ENCODE results near the gene MKX.

MKX gene

DNA sequence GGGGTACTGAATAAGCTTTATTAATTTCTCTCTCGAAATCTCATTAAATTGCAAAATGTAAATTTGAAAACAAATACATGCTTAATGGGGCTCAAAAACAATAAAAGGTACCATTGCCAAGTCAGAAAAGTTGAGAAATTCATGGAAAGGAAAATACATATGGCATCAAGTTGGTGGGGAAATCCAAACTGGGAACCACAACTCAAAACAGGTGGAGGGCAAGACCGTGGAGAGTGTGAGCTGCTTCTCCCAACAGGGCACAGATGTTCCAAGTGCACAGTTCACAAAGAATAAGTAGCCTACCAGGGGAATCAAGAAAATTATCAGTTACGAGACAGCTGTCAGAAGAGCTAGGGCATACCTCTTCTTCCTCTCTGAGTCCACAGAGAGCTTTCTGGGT lies 26.6 kb downstream of the MKX start:
- no peaks in the 10 kb centered on the region for H3K4me1 Mint-ChIP-seq (ENCODE audit: low read depth)

DNA sequence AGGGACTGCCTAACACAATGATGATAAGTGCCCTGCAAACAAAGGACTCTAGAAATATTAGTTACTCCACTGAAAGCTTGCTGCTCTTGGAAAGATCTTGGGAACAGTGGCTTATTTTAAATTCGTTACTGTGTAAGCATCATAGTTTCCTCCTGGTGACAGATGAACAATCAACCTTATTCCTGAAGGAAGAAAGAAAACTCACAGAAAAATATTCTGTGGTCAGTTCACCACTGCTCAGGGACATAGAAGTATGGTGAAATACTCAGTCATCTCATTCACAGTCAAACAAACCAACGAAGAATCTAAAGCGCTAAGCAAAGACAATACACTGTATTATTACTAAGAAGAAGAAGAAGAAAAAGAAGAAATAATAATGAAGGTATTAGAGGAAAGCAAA lies 27.8 kb downstream of the MKX start:
- no peaks in the 10 kb centered on the region for H3K9me3 Mint-ChIP-seq
- no peaks in the 10 kb centered on the region for H3K36me3 Mint-ChIP-seq (ENCODE audit: low read depth)
- no peaks in the 10 kb centered on the region for H3K4me1 Mint-ChIP-seq (ENCODE audit: low read depth)
- no peak overlapping the region for H3K27ac Mint-ChIP-seq
- H3K4me3 Mint-ChIP-seq: no peak overlapping the region
- DNase-seq: no peak
- peaks cover 58% of the 10 kb centered on the region for H3K27me3 Mint-ChIP-seq

More for the DNA sequence above, 26.6 kb downstream of the MKX start:
- Mint-ChIP-seq H3K4me3 (no peak overlapping the region), H3K36me3 (ENCODE audit: low read depth) (no peaks in the 10 kb centered on the region), H3K27ac (no peak overlapping the region), H3K27me3 (peaks cover 60% of the 10 kb centered on the region), H3K9me3 (no peaks in the 10 kb centered on the region)
- no peak for DNase-seq

DNA sequence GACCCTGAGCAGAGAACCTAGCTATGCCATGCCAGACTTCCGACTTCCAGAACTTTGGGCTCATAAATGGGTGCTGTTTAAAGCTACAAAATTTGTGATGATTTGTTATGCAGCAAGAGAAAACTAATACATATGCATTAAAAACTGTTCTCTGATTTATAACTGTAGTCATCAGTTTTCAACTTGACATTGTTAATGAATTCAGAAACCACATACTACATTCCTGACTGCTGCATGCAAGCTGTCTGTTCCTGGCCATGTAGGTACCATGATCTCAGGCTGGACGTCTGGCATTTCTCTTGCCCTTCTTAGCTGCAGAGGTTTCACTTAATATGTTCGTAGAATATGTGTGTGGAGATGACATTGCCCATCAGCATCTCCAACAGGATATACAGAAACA lies 28.4 kb downstream of the MKX start:
- Mint-ChIP-seq H3K27me3 (peaks cover 61% of the 10 kb centered on the region), H3K4me3 (no peak overlapping the region), H3K27ac (no peak overlapping the region), H3K4me1 (ENCODE audit: low read depth) (no peaks in the 10 kb centered on the region), H3K9me3 (no peaks in the 10 kb centered on the region), H3K36me3 (ENCODE audit: low read depth) (no peaks in the 10 kb centered on the region)
- DNase-seq: no peak

DNA sequence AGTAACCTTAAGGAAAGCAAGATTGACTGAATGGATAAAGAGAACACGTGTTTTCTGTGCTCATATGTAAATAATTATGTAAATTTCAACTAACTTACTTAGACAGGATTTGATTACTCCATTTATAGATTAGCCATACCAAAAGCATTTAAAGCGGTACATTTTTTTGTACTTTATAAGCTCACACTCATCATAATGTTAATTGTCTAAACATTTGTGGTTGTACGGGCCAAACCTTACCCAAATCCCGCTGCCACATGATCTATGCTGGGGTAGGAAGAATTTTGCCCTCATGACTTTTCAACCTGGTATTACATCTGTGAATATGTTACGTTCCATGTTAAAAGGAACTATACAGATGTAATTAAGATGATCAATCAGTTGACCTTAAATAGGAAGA lies 29.1 kb downstream of the MKX start:
- H3K9me3 Mint-ChIP-seq: no peaks in the 10 kb centered on the region
- H3K4me1 Mint-ChIP-seq (ENCODE audit: low read depth): no peaks in the 10 kb centered on the region

DNA sequence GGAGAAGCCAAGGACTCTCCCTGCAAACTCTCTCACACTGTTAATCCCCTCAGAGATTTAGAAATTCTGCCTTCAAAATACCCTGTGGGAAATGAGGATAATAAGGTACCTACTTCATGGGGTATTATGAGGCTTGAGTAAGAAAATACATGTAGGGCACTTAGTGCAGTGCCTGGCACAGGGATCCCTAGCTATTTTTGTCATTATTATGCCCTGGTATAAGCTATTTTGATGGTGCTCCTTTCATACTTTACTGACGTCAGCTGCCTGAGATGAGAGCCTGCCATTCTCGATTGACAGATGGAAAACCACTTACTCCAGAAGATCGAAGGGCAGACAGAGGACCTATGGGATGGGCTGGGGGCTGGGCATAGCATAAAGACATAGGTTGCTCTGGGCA lies 30.1 kb downstream of the MKX start:
- no peaks in the 10 kb centered on the region for H3K4me1 Mint-ChIP-seq (ENCODE audit: low read depth)
- no peaks in the 10 kb centered on the region for H3K9me3 Mint-ChIP-seq
- no peak overlapping the region for H3K4me3 Mint-ChIP-seq
- H3K36me3 Mint-ChIP-seq (ENCODE audit: low read depth): no peaks in the 10 kb centered on the region
- peaks cover 51% of the 10 kb centered on the region for H3K27me3 Mint-ChIP-seq
- no peak overlapping the region for H3K27ac Mint-ChIP-seq
- no peak for DNase-seq

More for the DNA sequence above, 29.1 kb downstream of the MKX start:
- H3K4me3 Mint-ChIP-seq: no peak overlapping the region
- peaks cover 60% of the 10 kb centered on the region for H3K27me3 Mint-ChIP-seq
- no peak for DNase-seq
- no peak overlapping the region for H3K27ac Mint-ChIP-seq
- H3K36me3 Mint-ChIP-seq (ENCODE audit: low read depth): no peaks in the 10 kb centered on the region

DNA sequence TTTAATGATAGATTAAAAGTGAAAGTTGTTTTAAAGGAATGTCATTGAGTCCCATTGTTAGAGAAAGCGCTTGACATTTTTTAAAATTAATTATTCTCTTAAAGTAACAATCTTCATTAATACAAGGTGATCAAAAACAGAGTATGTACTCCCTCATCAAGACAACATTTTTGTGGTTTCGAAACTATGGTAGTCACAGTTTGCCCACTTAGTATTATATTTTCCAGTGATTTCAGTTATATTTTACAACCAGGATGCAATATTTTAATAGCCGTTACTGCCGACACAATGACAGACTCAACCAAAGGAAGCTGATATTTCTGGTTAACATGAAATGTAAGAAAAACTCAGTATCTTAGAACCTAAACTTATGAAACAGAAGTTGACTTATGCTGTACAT lies 31.3 kb downstream of the MKX start:
- peaks cover 46% of the 10 kb centered on the region for H3K27me3 Mint-ChIP-seq
- H3K36me3 Mint-ChIP-seq (ENCODE audit: low read depth): no peaks in the 10 kb centered on the region
- no peak for DNase-seq
- no peaks in the 10 kb centered on the region for H3K9me3 Mint-ChIP-seq
- H3K4me1 Mint-ChIP-seq (ENCODE audit: low read depth): peaks cover under 1% of the 10 kb centered on the region
- no peak overlapping the region for H3K4me3 Mint-ChIP-seq
- no peak overlapping the region for H3K27ac Mint-ChIP-seq

DNA sequence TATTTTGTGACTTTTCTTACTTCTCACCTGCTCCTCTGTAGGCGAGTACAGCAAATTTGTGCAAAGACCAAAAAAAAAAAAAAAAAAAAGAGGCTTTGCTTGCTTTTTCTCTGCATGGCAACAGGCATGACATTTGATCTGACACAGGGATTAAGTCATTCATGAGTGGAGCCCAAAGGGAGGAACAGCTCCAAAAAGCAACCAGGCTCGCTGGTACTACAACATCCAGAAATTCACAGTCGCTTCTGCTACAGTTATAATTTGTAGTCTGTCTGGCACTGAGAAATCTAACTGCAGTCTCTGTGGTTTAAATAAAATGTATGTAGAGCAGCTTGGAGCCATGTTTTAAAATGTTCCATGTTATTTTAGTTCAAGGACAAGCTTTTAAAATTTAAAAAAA lies 31.7 kb downstream of the MKX start:
- no peak overlapping the region for H3K27ac Mint-ChIP-seq
- no peaks in the 10 kb centered on the region for H3K36me3 Mint-ChIP-seq (ENCODE audit: low read depth)
- peaks cover 2% of the 10 kb centered on the region for H3K4me1 Mint-ChIP-seq (ENCODE audit: low read depth)
- no peak overlapping the region for H3K4me3 Mint-ChIP-seq
- peaks cover 42% of the 10 kb centered on the region for H3K27me3 Mint-ChIP-seq
- H3K9me3 Mint-ChIP-seq: no peaks in the 10 kb centered on the region
- no peak for DNase-seq

DNA sequence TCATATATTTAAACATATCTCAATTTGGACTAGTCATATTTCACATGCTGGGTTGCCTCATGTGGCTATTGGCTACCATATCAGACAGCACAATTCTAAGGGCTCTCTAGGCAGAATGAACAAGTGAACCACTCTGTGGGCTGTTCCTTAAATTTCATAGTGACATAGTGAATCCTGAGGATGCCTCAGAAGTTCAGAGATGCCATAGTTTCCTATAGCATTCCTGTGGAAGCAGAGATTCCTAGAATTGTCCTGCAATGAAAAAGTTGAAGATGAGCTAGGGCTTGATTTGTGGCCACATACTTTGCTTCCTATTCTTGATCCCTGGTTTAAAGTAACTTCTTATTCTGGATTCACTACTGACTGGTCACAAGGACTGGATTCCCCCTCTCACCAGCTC lies 35.6 kb downstream of the MKX start:
- DNase-seq: no peak
- Mint-ChIP-seq H3K27me3 (peaks cover 13% of the 10 kb centered on the region), H3K4me3 (no peak overlapping the region), H3K36me3 (ENCODE audit: low read depth) (no peaks in the 10 kb centered on the region), H3K4me1 (ENCODE audit: low read depth) (peaks cover 2% of the 10 kb centered on the region), H3K9me3 (no peaks in the 10 kb centered on the region), H3K27ac (no peak overlapping the region)

DNA sequence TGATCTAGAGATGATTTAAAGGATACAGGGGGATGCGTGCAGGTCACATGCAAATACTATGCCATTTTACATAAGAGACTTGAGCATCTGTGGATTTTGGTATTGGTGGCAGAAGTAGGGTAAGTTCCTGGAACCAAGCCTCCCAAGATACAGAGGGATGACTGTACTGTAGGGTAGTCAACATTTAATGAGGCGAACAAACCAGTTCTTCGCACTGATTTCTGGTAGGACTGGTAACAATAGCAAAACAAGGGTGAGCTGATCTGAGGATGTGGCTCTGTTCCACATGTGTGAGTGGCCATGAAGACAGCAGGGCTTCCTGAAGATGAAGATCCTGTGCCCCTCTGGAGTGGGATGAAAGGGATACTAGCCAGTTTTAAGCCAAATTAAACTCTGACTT lies 36.3 kb downstream of the MKX start:
- Mint-ChIP-seq H3K4me3 (no peak overlapping the region), H3K27ac (no peak overlapping the region), H3K36me3 (ENCODE audit: low read depth) (no peaks in the 10 kb centered on the region), H3K4me1 (ENCODE audit: low read depth) (peaks cover 2% of the 10 kb centered on the region), H3K9me3 (no peaks in the 10 kb centered on the region), H3K27me3 (peaks cover 8% of the 10 kb centered on the region)
- DNase-seq: no peak

DNA sequence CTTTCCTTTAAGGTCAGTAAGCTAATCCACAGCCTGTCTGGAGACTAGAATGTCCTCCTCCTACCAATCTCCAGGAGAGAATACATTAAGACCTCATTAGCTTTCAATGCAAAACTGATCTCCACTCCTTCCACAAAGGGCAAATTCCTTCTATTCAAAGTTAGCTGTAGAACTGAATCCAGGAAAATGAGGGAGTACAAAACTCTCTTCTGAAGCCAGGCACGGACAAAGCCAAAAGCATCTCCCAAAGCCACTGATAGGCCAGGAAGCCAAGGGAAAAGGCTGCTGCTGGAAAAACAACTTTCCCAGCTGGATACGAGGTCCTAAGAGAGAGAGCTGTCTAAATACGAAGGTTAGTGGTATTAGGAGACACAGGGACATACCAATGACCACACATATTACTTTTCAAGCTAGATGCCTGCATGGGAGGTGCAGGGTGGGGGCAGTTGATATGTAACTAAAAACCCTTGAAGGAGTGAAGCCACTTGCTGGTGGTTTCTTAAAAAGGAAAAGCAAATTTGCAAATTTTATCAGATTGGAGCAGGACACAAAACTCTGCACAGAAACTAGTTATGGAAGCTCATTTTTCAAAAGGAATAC lies 43.6 kb downstream of the MKX start:
- no peak for DNase-seq
- Mint-ChIP-seq H3K4me3 (no peak overlapping the region), H3K9me3 (no peaks in the 10 kb centered on the region), H3K27ac (no peak overlapping the region), H3K4me1 (ENCODE audit: low read depth) (no peaks in the 10 kb centered on the region), H3K36me3 (ENCODE audit: low read depth) (no peaks in the 10 kb centered on the region), H3K27me3 (peaks cover 24% of the 10 kb centered on the region)

DNA sequence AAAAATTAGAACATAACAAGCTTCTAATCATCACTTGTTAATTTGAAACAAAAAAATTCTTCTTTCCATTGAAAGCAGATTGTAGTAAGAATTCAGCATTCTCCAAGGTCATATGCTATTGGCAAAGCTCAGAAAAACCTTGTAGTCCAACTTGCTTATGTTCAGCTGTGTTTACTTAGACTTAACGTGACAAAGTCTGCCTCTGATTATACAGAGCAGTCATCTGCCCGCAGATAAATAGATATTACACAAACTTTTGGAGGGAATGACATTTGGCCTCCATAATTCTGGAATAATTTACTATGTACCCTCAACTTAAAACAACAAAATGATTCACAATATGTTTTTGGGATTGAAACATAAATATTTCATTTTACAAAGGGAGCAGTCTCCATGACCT lies 45.8 kb downstream of the MKX start:
- H3K4me3 Mint-ChIP-seq: no peak overlapping the region
- H3K4me1 Mint-ChIP-seq (ENCODE audit: low read depth): no peaks in the 10 kb centered on the region
- DNase-seq: no peak
- peaks cover 27% of the 10 kb centered on the region for H3K27me3 Mint-ChIP-seq
- H3K36me3 Mint-ChIP-seq (ENCODE audit: low read depth): no peaks in the 10 kb centered on the region
- H3K9me3 Mint-ChIP-seq: no peaks in the 10 kb centered on the region
- H3K27ac Mint-ChIP-seq: no peak overlapping the region

DNA sequence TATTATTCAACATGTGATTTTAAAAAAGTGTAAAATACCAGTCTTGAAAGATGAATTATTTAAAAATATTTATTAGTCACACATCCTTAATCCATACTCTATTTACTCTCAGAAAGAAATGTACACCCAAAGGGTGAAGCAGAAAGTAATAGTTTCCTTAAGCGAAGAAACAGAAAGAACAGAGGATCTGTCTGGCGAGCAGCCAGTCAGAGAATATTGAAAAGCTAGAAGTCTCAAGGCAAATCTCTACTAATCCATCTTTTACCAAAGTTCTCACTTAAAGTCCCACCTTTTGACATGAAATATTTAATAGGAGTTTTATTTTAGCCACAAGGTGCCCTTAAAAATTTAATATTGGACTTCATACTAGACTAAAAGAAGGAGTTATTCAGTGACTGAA lies 46.7 kb downstream of the MKX start:
- no peak overlapping the region for H3K4me3 Mint-ChIP-seq
- no peaks in the 10 kb centered on the region for H3K36me3 Mint-ChIP-seq (ENCODE audit: low read depth)
- no peak overlapping the region for H3K27ac Mint-ChIP-seq

DNA sequence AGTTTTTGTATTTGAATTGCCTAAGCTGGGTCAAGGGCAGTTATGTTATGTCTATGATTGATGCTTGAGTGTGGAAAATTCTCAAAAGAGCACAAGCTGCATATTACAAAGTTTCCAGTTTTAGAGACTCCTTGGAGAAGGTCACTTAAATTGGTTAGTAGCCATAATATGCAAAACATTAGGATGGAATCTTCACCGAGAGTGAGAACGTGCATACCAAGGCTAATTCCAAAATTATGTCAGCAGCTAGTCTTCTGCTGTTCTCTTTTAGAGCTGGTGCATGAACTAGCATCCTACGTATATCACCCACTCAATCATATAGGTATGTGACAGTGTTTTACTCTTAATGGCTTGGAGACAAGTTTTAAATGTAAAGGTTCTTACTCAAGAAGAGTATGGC lies 49.2 kb downstream of the MKX start:
- H3K36me3 Mint-ChIP-seq (ENCODE audit: low read depth): no peaks in the 10 kb centered on the region
- peaks cover 24% of the 10 kb centered on the region for H3K27me3 Mint-ChIP-seq
- no peak overlapping the region for H3K4me3 Mint-ChIP-seq
- no peaks in the 10 kb centered on the region for H3K4me1 Mint-ChIP-seq (ENCODE audit: low read depth)
- no peak for DNase-seq
- no peak overlapping the region for H3K27ac Mint-ChIP-seq
- H3K9me3 Mint-ChIP-seq: no peaks in the 10 kb centered on the region

More for the DNA sequence above, 46.7 kb downstream of the MKX start:
- no peaks in the 10 kb centered on the region for H3K9me3 Mint-ChIP-seq
- no peaks in the 10 kb centered on the region for H3K4me1 Mint-ChIP-seq (ENCODE audit: low read depth)
- no peak for DNase-seq
- H3K27me3 Mint-ChIP-seq: peaks cover 27% of the 10 kb centered on the region

DNA sequence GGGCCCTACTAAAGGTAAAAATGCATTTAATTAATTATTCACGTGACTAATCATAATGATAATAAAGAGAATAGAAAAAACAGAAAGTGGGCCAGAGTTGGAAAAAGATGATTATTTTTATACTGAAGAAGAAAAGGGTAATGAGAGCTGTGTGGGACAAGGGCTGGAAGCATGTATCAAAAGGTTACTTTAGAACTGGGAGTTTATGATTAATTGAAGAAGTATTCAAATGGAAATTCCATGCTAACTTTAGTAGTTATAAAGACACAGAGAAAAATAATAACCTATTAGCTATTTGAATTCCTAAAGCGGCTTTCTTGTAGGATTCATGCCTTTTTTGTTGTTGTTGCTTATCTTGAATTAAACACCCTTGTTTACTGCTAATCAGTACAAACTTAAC lies 49.9 kb downstream of the MKX start:
- Mint-ChIP-seq H3K4me3 (no peak overlapping the region), H3K36me3 (ENCODE audit: low read depth) (no peaks in the 10 kb centered on the region), H3K27me3 (peaks cover 24% of the 10 kb centered on the region), H3K27ac (no peak overlapping the region), H3K4me1 (ENCODE audit: low read depth) (no peaks in the 10 kb centered on the region), H3K9me3 (no peaks in the 10 kb centered on the region)
- no peak for DNase-seq

DNA sequence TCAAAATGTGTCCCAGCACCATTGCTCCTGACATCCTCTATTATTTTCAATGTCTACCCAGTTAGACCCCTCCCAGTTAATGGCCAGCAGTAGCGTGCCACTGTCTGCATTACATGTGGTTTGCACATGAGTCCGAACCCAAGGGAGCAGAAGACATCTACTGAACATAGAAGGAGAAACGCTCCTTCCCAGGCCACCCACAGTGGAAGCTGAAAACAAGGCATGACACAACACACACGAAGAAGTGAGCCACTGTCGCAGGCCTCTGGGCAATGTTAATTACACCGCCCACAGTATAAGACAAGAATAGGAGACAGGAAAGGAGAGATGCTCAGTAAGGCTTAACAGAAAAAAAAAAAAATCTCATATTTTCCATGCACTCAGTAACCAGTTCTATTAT lies 50.5 kb downstream of the MKX start:
- no peaks in the 10 kb centered on the region for H3K36me3 Mint-ChIP-seq (ENCODE audit: low read depth)
- no peak overlapping the region for H3K27ac Mint-ChIP-seq
- no peak overlapping the region for H3K4me3 Mint-ChIP-seq
- DNase-seq: no peak
- H3K4me1 Mint-ChIP-seq (ENCODE audit: low read depth): no peaks in the 10 kb centered on the region
- H3K9me3 Mint-ChIP-seq: no peaks in the 10 kb centered on the region
- H3K27me3 Mint-ChIP-seq: peaks cover 21% of the 10 kb centered on the region

DNA sequence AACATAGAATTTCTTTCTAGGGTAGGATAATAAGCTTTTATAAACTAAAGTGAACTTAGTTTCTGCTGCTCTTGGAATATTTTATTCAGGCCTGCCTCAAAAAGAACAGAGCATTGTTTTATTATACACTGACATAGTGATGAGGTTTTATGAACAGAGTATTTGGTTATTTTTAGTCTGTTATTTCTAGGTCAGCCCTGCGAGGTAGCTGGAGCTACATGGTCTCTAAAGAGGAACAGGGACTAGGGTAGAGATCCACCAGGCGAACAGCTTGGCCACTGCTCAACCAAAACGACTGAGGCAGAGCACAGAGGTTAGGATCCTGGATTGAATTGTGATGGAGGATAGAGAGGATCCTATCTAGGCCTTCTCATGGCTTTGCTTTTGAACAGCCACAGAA lies 53.0 kb downstream of the MKX start:
- peaks cover 8% of the 10 kb centered on the region for H3K9me3 Mint-ChIP-seq
- no peak for DNase-seq

More for the DNA sequence above, 53.0 kb downstream of the MKX start:
- Mint-ChIP-seq H3K36me3 (ENCODE audit: low read depth) (no peaks in the 10 kb centered on the region), H3K27ac (no peak overlapping the region), H3K4me1 (ENCODE audit: low read depth) (no peaks in the 10 kb centered on the region), H3K4me3 (no peak overlapping the region), H3K27me3 (peaks cover 18% of the 10 kb centered on the region)

Data from activated T-cell treated with anti-CD3 and anti-CD28 coated beads, Interleukin-2, amount 50 U/mL, for 24 hours (primary cell).